ENCODE data around the gene G0S2. TPM values are rescaled to one million over a fixed set of nuclear protein-coding genes. Genes with fewer than 3 reads are reported as not detected.

The G0S2 gene
- total and polyA plus RNA-seq, 9 of the 15 experiments (the other 6 are each of a cell fraction or from before 2014, with no cell fraction given): 0.18 to 65.6 (median 11.4) TPM

DNA sequence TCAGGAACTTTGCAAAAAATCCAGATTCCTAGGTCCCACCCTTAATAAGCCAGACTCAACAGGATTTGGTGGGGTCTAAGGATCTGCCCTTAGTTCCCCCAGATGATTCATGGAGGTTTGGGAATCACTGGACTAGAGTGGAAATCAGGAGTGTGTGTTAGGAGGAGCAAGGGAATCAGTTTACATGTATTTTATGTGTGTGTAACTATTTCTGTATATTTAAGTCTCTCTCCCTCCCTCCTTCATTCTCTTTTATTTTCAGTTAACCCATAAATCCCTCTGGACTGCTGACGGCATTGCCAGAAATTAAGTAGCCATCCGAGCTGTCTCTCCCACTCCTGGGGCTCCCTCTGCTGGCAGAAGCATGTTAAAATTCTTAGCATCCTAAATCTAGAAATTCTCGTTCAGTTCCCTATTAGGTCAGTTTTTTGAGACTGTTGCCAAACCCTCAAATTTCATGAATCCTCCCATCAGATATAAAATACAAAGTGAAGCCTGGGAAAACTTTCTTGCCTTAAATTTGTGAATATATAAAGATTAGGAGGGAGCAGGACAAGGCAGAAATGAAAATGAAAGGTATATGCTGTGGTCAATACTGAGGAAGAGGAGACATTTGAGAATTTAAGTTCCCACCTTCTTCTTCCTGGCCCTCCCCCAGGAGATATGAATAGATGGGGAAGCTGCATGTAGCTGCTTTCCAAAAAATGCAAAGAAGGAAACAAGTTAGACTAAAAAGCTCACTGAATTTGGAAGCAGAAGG is 17.7 kb downstream of the G0S2 start (continued):
- TF ChIP-seq, protein P1, sequence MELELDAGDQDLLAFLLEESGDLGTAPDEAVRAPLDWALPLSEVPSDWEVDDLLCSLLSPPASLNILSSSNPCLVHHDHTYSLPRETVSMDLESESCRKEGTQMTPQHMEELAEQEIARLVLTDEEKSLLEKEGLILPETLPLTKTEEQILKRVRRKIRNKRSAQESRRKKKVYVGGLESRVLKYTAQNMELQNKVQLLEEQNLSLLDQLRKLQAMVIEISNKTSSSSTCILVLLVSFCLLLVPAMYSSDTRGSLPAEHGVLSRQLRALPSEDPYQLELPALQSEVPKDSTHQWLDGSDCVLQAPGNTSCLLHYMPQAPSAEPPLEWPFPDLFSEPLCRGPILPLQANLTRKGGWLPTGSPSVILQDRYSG (tag; conservative IDR thresholded peaks at IDR 0.05; ENCODE audit: low read depth): no peak
- TF ChIP-seq ZBED1 (IDR thresholded peaks at IDR 0.05) (no peak), KAT7 (CRISPR knock-in tag; IDR thresholded peaks at IDR 0.05; ENCODE audit: borderline replicate concordance) (no peak), RBM22 (IDR thresholded peaks at IDR 0.05; ENCODE audit: low read depth, low read length, poor library complexity, severe bottlenecking) (no peak), GABPB1 (CRISPR knock-in tag; IDR thresholded peaks at IDR 0.05) (no peak), ZNF24 (IDR thresholded peaks at IDR 0.05) (peak; percentile 52; the same call in 1 of the 2 replicates), ZNF232 (CRISPR knock-in tag; IDR thresholded peaks at IDR 0.05) (no peak), PHF20 (IDR thresholded peaks at IDR 0.05; ENCODE audit: partially characterized antibody) (no peak), ATF7 (IDR thresholded peaks at IDR 0.05) (peak; percentile 64; the same call in 1 of the 2 replicates), NUFIP1 (IDR thresholded peaks at IDR 0.05; ENCODE audit: partially characterized antibody) (no peak), POLR3A (IDR thresholded peaks at IDR 0.05; ENCODE audit: borderline replicate concordance, extremely low read depth, insufficient read depth, insufficient read length) (no peak), ARID2 (IDR thresholded peaks at IDR 0.05) (peak; percentile 94), HNRNPH1 (optimal IDR thresholded peaks at IDR 0.05; ENCODE audit: low read depth, low read length) (no peak), ATF1 (CRISPR knock-in tag; IDR thresholded peaks at IDR 0.05) (no peak), ATF1 (tag; IDR thresholded peaks at IDR 0.05) (0 out of 2 replicates have a peak, but pooled peaks have one; percentile 28), FUS (optimal IDR thresholded peaks at IDR 0.05; ENCODE audit: low read depth, low read length) (no peak), SNIP1 (IDR thresholded peaks at IDR 0.05; ENCODE audit: low read depth) (no peak), RFX5 (IDR thresholded peaks at IDR 0.05; ENCODE audit: low read depth, low read length) (no peak)
- TF ChIP-seq, protein P2, sequence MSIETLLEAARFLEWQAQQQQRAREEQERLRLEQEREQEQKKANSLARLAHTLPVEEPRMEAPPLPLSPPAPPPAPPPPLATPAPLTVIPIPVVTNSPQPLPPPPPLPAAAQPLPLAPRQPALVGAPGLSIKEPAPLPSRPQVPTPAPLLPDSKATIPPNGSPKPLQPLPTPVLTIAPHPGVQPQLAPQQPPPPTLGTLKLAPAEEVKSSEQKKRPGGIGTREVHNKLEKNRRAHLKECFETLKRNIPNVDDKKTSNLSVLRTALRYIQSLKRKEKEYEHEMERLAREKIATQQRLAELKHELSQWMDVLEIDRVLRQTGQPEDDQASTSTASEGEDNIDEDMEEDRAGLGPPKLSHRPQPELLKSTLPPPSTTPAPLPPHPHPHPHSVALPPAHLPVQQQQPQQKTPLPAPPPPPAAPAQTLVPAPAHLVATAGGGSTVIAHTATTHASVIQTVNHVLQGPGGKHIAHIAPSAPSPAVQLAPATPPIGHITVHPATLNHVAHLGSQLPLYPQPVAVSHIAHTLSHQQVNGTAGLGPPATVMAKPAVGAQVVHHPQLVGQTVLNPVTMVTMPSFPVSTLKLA (conservative IDR thresholded peaks at IDR 0.05): no peak
- TF ChIP-seq, protein P3, sequence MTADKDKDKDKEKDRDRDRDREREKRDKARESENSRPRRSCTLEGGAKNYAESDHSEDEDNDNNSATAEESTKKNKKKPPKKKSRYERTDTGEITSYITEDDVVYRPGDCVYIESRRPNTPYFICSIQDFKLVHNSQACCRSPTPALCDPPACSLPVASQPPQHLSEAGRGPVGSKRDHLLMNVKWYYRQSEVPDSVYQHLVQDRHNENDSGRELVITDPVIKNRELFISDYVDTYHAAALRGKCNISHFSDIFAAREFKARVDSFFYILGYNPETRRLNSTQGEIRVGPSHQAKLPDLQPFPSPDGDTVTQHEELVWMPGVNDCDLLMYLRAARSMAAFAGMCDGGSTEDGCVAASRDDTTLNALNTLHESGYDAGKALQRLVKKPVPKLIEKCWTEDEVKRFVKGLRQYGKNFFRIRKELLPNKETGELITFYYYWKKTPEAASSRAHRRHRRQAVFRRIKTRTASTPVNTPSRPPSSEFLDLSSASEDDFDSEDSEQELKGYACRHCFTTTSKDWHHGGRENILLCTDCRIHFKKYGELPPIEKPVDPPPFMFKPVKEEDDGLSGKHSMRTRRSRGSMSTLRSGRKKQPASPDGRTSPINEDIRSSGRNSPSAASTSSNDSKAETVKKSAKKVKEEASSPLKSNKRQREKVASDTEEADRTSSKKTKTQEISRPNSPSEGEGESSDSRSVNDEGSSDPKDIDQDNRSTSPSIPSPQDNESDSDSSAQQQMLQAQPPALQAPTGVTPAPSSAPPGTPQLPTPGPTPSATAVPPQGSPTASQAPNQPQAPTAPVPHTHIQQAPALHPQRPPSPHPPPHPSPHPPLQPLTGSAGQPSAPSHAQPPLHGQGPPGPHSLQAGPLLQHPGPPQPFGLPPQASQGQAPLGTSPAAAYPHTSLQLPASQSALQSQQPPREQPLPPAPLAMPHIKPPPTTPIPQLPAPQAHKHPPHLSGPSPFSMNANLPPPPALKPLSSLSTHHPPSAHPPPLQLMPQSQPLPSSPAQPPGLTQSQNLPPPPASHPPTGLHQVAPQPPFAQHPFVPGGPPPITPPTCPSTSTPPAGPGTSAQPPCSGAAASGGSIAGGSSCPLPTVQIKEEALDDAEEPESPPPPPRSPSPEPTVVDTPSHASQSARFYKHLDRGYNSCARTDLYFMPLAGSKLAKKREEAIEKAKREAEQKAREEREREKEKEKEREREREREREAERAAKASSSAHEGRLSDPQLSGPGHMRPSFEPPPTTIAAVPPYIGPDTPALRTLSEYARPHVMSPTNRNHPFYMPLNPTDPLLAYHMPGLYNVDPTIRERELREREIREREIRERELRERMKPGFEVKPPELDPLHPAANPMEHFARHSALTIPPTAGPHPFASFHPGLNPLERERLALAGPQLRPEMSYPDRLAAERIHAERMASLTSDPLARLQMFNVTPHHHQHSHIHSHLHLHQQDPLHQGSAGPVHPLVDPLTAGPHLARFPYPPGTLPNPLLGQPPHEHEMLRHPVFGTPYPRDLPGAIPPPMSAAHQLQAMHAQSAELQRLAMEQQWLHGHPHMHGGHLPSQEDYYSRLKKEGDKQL (CRISPR knock-in tag; IDR thresholded peaks at IDR 0.05; ENCODE audit: borderline replicate concordance): no peak
- TF ChIP-seq, protein P4, sequence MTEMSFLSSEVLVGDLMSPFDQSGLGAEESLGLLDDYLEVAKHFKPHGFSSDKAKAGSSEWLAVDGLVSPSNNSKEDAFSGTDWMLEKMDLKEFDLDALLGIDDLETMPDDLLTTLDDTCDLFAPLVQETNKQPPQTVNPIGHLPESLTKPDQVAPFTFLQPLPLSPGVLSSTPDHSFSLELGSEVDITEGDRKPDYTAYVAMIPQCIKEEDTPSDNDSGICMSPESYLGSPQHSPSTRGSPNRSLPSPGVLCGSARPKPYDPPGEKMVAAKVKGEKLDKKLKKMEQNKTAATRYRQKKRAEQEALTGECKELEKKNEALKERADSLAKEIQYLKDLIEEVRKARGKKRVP (CRISPR knock-in tag; IDR thresholded peaks at IDR 0.05): peak; percentile 57; the same call in 1 of the 2 replicates

All from K562 (cell line).